Mesendoderm (in vitro differentiated cells): Measurements from ENCODE around the gene INPP5J.

Experiments used
- DNase-seq: peaks from one replicate; pipeline ENCODE4 v3.0.0; 2013
- H2AK5ac ChIP-seq: 2 replicates; pipeline ENCODE4 v1.6.1; 2013; ENCODE audit warnings: low read length, inconsistent platforms
- H2BK120ac ChIP-seq: 2 replicates; pipeline ENCODE4 v1.6.1; 2013; ENCODE audit warnings: low read depth, mild to moderate bottlenecking, low read length, moderate library complexity, mixed read lengths
- H2BK15ac ChIP-seq: replicated peaks from 2 replicates; pipeline ENCODE4 v1.6.1; 2013; ENCODE audit warnings: low read depth, mild to moderate bottlenecking, moderate library complexity
- H2BK5ac ChIP-seq: 2 replicates; pipeline ENCODE4 v1.6.1; 2013; ENCODE audit warnings: low read length, inconsistent platforms
- H3K18ac ChIP-seq: 2 replicates; pipeline ENCODE4 v1.6.1; 2013; ENCODE audit warnings: mild to moderate bottlenecking, low read length, mixed read lengths
- H3K23ac ChIP-seq: one replicate; pipeline ENCODE4 v1.6.1; 2013; ENCODE audit warnings: low read length
- H3K27ac ChIP-seq: 2 replicates; pipeline ENCODE4 v1.5.1; 2013; ENCODE audit warnings: low read depth, mild to moderate bottlenecking, inconsistent platforms, low read length, moderate library complexity
- H3K27me3 ChIP-seq: 2 replicates; pipeline ENCODE4 v1.6.1; 2013; ENCODE audit warnings: low read length, control low read depth, mild to moderate bottlenecking, inconsistent platforms; ENCODE audit not compliant: insufficient read depth, poor library complexity
- H3K36me3 ChIP-seq: 2 replicates; pipeline ENCODE4 v1.6.1; 2013; ENCODE audit warnings: low read length, inconsistent platforms; ENCODE audit not compliant: control insufficient read depth, insufficient read depth
- H3K4ac ChIP-seq: one replicate; pipeline ENCODE4 v1.6.1; 2013; ENCODE audit warnings: low read depth, mild to moderate bottlenecking, low read length, moderate library complexity
- H3K4me1 ChIP-seq: 2 replicates; pipeline ENCODE4 v1.6.1; 2013; ENCODE audit warnings: low read depth, low read length, inconsistent platforms; ENCODE audit not compliant: control insufficient read depth
- H3K4me2 ChIP-seq: 2 replicates; pipeline ENCODE4 v1.6.1; 2013; ENCODE audit warnings: low read length
- H3K4me3 ChIP-seq: 2 replicates; pipeline ENCODE4 v1.5.1; 2013; ENCODE audit warnings: mild to moderate bottlenecking, low read length
- H3K56ac ChIP-seq: one replicate; pipeline ENCODE4 v1.6.1; 2013; ENCODE audit warnings: low read length
- H3K79me1 ChIP-seq: 2 replicates; pipeline ENCODE4 v1.6.1; 2013; ENCODE audit warnings: low read length, inconsistent platforms
- H3K79me2 ChIP-seq: 2 replicates; pipeline ENCODE4 v1.6.1; 2013; ENCODE audit warnings: mild to moderate bottlenecking, low read length; ENCODE audit not compliant: control insufficient read depth, insufficient read depth
- H3K9ac ChIP-seq: 2 replicates; pipeline ENCODE4 v1.6.1; 2013; ENCODE audit warnings: low read length, inconsistent platforms
- H4K5ac ChIP-seq: one replicate; pipeline ENCODE4 v1.6.1; 2013; ENCODE audit warnings: low read length
- H4K8ac ChIP-seq: one replicate; pipeline ENCODE4 v1.6.1; 2013; ENCODE audit warnings: low read depth, mild to moderate bottlenecking, control low read depth, low read length, moderate library complexity
- WGBS: extraction: QIAGEN DNeasy Blood & Tissue Kit; methylation state at CpG from one replicate; pipeline ENCODE4 v1.1.7; 2013; ENCODE audit warnings: low lambda C conversion rate, missing lambda C conversion rate; ENCODE audit not compliant: insufficient coverage; ENCODE audit errors: extremely low coverage; 5-methylcytosine and 5-hydroxymethylcytosine counted together

INPP5J gene

DNA sequence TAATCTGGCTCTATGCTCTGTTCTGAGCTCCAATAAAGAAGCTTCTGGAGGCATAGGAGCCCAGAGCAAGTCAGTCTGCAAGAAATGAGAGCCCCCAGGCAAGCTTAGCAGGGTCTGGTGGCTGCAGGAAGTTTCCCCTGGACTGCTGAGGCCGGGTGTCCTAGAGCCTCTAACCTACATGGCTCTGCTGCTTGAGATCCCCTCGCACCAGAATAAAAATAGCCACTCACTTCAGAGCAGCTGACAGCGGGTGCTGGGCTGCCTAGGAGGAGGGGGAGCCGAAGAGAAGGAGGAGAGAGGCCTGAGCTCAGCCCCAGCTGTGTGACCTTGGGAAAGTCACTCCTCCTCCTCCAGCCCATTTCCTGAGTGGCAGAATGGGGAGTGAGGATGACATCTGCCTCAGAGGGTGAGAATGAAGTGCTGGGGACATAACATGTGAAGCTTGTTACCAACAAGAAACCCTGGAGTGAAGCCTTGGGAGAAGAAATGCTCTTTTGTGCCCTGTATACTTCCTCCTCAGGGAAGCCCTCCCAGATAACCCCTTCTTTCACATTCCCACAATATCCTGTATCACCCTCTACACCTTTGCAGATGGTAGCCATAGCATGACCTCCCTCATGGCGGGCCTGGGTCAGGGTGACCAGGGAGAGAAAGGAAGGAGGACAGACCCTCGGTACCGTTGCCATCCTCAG, 3.6 kb upstream of the INPP5J start:
- H3K4me1 ChIP-seq, result no peaks in the 10 kb centered on the region
- H3K23ac ChIP-seq, result no peak overlapping the region
- no peak overlapping the region for H3K27ac ChIP-seq
- no peak overlapping the region for H4K8ac ChIP-seq
- H2BK5ac ChIP-seq, result no peak overlapping the region
- H3K4me3 ChIP-seq, result no peak overlapping the region
- no peaks in the 10 kb centered on the region for H3K79me2 ChIP-seq
- no CpG with 5 or more reads among the region's 7 CpGs for WGBS
- no peak overlapping the region for H3K9ac ChIP-seq
- H3K36me3 ChIP-seq, result no peaks in the 10 kb centered on the region
- no peaks in the 10 kb centered on the region for H3K27me3 ChIP-seq
- no peaks in the 10 kb centered on the region for H3K79me1 ChIP-seq
- H4K5ac ChIP-seq, result no peak overlapping the region
- H2BK120ac ChIP-seq, result no peak overlapping the region
- no peak overlapping the region for H3K18ac ChIP-seq
- no peak overlapping the region for H2BK15ac ChIP-seq
- H3K4ac ChIP-seq, result no peak overlapping the region
- no peak overlapping the region for H2AK5ac ChIP-seq
- H3K4me2 ChIP-seq, result no peak overlapping the region
- no peak overlapping the region for H3K56ac ChIP-seq
- no peak for DNase-seq

DNA sequence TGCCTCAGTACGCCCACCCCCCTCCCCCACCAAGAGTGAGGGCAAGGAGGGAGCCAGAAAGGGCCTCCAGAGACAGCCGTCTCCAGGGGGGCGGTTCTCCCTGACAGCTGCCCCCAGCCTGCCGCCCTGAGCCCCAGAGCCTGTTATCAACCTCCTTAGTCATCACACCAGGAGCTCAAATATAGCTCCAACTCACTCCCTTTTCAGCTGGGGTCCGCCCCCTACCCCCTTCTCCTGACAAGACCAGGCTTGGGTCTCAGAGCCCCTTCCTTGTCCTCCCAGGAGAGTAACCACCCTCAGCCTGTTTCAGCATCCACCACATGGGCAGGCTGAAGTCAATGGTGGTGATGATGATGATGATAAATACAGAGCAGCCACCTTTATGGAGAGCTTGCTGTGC, 2.5 kb upstream of the INPP5J start:
- no peak overlapping the region for H3K23ac ChIP-seq
- H3K4me2 ChIP-seq, result no peak overlapping the region
- no peak overlapping the region for H3K18ac ChIP-seq
- no peaks in the 10 kb centered on the region for H3K79me1 ChIP-seq
- no peak overlapping the region for H2BK5ac ChIP-seq
- H3K9ac ChIP-seq, result no peak overlapping the region
- H3K36me3 ChIP-seq, result no peaks in the 10 kb centered on the region
- H3K4ac ChIP-seq, result no peak overlapping the region
- H3K4me1 ChIP-seq, result no peaks in the 10 kb centered on the region
- H3K27ac ChIP-seq, result no peak overlapping the region
- H3K27me3 ChIP-seq, result no peaks in the 10 kb centered on the region
- H2AK5ac ChIP-seq, result no peak overlapping the region
- DNase-seq, result no peak
- H3K4me3 ChIP-seq, result no peak overlapping the region
- no peak overlapping the region for H4K5ac ChIP-seq
- WGBS, result no CpG with 5 or more reads among the region's 5 CpGs
- H4K8ac ChIP-seq, result no peak overlapping the region
- no peak overlapping the region for H3K56ac ChIP-seq
- H3K79me2 ChIP-seq, result no peaks in the 10 kb centered on the region
- no peak overlapping the region for H2BK15ac ChIP-seq
- H2BK120ac ChIP-seq, result no peak overlapping the region

DNA sequence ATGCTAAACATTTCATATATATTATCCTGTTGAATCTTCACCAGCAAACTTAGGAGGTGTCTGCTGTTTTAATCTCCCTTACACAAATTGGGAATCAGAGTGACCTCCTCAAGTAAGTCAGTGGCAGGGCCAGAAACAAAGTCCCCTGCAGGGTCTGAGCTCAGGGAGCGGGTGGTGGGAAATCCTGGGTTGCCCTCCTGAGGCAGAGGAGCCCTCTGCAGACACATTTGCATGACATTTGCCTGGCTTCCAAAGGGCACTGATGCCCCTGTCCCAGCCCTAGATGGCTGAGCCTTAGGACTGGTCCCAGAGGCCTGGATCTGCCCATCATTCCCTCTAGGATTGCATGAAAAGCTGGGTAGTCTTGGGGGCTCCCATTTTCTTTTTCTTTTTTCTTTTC, 2.1 kb upstream of the INPP5J start:
- DNase-seq, result no peak
- no CpG with 5 or more reads among the region's 1 CpG for WGBS
- no peaks in the 10 kb centered on the region for H3K79me1 ChIP-seq

DNA sequence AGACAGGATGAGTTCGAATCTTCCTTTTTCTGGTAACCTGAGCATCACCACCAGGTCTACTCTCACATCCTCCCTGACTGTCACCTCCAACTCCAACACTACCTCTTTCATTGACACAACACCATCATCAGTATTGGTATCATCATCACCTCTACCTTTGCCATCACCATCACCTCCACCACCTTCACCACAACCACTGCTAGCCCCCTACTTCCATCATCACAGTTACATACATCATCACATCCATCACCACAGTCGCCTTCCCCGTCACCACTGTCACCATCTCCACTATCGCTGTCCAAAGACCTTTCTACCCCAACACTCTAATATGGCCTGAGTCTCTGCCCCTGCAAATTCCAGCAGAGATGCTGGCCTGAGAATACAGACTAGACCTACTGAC, 1.4 kb upstream of the INPP5J start:
- no peak overlapping the region for H3K27ac ChIP-seq
- H3K4me1 ChIP-seq, result no peaks in the 10 kb centered on the region
- H4K5ac ChIP-seq, result no peak overlapping the region
- WGBS, result no CpG with 5 or more reads among the region's 4 CpGs
- H3K18ac ChIP-seq, result no peak overlapping the region
- H3K4ac ChIP-seq, result no peak overlapping the region
- no peak overlapping the region for H3K56ac ChIP-seq
- H3K79me2 ChIP-seq, result no peaks in the 10 kb centered on the region
- no peak overlapping the region for H3K23ac ChIP-seq
- no peak overlapping the region for H2BK15ac ChIP-seq
- H3K36me3 ChIP-seq, result no peaks in the 10 kb centered on the region
- H2BK120ac ChIP-seq, result no peak overlapping the region
- H3K4me3 ChIP-seq, result no peak overlapping the region
- no peak overlapping the region for H4K8ac ChIP-seq
- no peaks in the 10 kb centered on the region for H3K79me1 ChIP-seq
- H3K27me3 ChIP-seq, result no peaks in the 10 kb centered on the region
- no peak overlapping the region for H2BK5ac ChIP-seq
- no peak overlapping the region for H3K9ac ChIP-seq
- DNase-seq, result no peak
- no peak overlapping the region for H2AK5ac ChIP-seq
- H3K4me2 ChIP-seq, result no peak overlapping the region

More for the DNA sequence above, 2.1 kb upstream of the INPP5J start:
- H2AK5ac ChIP-seq, result no peak overlapping the region
- H4K8ac ChIP-seq, result no peak overlapping the region
- no peaks in the 10 kb centered on the region for H3K36me3 ChIP-seq
- no peak overlapping the region for H3K18ac ChIP-seq
- no peaks in the 10 kb centered on the region for H3K27me3 ChIP-seq
- H3K4ac ChIP-seq, result no peak overlapping the region
- no peaks in the 10 kb centered on the region for H3K4me1 ChIP-seq
- no peak overlapping the region for H3K4me3 ChIP-seq
- no peak overlapping the region for H2BK15ac ChIP-seq
- H3K56ac ChIP-seq, result no peak overlapping the region
- H3K27ac ChIP-seq, result no peak overlapping the region
- H3K9ac ChIP-seq, result no peak overlapping the region
- no peak overlapping the region for H3K4me2 ChIP-seq
- H3K23ac ChIP-seq, result no peak overlapping the region
- no peak overlapping the region for H2BK120ac ChIP-seq
- no peaks in the 10 kb centered on the region for H3K79me2 ChIP-seq
- no peak overlapping the region for H4K5ac ChIP-seq
- H2BK5ac ChIP-seq, result no peak overlapping the region

DNA sequence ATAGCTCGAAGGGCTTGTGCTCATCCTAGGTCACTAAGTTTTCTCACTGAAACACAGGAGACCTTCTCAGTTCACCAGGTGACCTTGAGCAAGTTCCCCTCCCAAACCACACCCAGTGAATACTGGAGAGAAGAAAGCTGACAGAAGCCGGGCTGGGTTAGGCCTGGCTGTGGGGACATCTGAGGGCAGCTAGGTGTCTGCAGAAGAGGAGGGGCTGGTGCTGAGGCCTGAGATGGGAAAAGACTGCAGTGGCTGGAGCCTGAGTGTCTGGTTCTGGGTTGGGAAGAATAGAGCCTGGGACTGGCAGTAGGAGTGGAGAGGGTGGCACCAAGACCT, 602 bp upstream of the INPP5J start:
- Histone ChIP-seq H3K27me3 (no peaks in the 10 kb centered on the region), H3K9ac (no peak overlapping the region), H3K27ac (no peak overlapping the region), H3K23ac (no peak overlapping the region), H3K4me1 (no peaks in the 10 kb centered on the region), H3K18ac (no peak overlapping the region), H2AK5ac (no peak overlapping the region), H2BK5ac (no peak overlapping the region), H3K56ac (no peak overlapping the region), H4K5ac (no peak overlapping the region), H3K79me1 (no peaks in the 10 kb centered on the region), H3K79me2 (no peaks in the 10 kb centered on the region), H3K4me3 (no peak overlapping the region), H2BK15ac (no peak overlapping the region), H3K36me3 (no peaks in the 10 kb centered on the region), H3K4me2 (no peak overlapping the region), H4K8ac (no peak overlapping the region), H3K4ac (no peak overlapping the region), H2BK120ac (no peak overlapping the region)
- WGBS, result no CpG with 5 or more reads among the region's 2 CpGs
- no peak for DNase-seq

DNA sequence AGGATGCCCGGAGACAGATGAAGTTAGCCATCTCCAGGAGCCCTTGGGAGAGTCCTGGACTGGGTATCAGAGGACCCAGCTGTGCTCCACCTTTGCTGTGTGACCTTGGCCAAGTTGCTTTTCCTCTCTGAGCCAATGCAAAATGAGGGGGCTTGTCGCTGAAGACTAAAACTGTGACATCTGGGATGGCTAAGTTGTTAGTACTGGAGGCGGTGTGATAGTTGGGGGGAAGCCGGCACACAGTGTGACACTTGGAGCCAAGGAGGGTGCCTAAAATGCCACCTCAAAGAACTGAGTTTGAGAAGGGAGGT, 481 bp downstream of the INPP5J start:
- no peak for DNase-seq
- Histone ChIP-seq H3K4me2 (peak overlapping the region; percentile 13), H4K8ac (no peak overlapping the region), H2BK5ac (no peak overlapping the region), H3K18ac (no peak overlapping the region), H3K4ac (no peak overlapping the region), H3K9ac (peak overlapping the region; percentile 54), H3K56ac (peak overlapping the region; percentile 70), H3K27me3 (no peaks in the 10 kb centered on the region), H3K79me1 (no peaks in the 10 kb centered on the region), H3K36me3 (no peaks in the 10 kb centered on the region), H3K27ac (no peak overlapping the region), H2BK120ac (no peak overlapping the region), H4K5ac (no peak overlapping the region), H2AK5ac (no peak overlapping the region), H3K23ac (no peak overlapping the region), H2BK15ac (no peak overlapping the region), H3K4me3 (no peak overlapping the region), H3K4me1 (no peaks in the 10 kb centered on the region), H3K79me2 (no peaks in the 10 kb centered on the region)
- no CpG with 5 or more reads among the region's 4 CpGs for WGBS
